Mammary epithelial cell (primary cell): ENCODE data around the gene DRG2.

ENCODE experiments used
- EZH2 ChIP-seq: IDR thresholded peaks from 2 replicates; pipeline ENCODE4 v1.6.1; 2012; ENCODE audit warnings: low read length, inconsistent platforms, borderline replicate concordance
- TF ChIP-seq, protein P1 (sequence below), 2 donors: IDR thresholded peaks in 1 of 2; conservative IDR thresholded peaks in 1 of 2; 2 replicates each; pipeline ENCODE4 v1.5.1; 2011 to 2012; ENCODE audit warnings: inconsistent platforms in 2 of 2, low read length in 2 of 2, mild to moderate bottlenecking in 2 of 2, control low read depth in 1 of 2, low read depth in 1 of 2; ENCODE audit not compliant: insufficient read depth in 1 of 2; ENCODE audit errors: extremely low read depth in 1 of 2

DNA sequence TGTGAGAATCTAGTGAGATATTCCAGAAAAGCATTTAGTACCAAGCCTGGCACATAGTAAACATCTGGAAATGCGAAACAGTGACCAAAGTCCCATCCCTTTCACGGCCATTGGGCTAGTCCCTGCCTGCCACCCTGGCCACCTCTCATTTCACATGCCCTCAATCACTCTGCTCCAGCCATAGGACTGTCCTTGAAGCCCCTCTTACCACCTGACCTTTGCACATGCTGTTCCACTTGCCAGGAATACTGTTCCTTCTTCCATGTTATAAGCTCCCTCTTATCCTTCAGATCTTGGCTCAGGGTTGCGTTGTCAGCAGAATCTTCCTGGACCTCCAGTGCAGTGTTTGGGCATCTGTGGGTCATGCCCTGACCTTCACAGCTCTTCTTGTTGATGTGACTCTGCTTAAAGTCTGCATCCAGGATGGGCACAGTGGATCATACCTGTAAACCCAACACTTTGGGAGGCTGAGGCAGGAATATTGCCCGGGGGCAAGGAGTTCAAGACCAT, 22.9 kb downstream of the DRG2 start:
- TF ChIP-seq, protein P1, sequence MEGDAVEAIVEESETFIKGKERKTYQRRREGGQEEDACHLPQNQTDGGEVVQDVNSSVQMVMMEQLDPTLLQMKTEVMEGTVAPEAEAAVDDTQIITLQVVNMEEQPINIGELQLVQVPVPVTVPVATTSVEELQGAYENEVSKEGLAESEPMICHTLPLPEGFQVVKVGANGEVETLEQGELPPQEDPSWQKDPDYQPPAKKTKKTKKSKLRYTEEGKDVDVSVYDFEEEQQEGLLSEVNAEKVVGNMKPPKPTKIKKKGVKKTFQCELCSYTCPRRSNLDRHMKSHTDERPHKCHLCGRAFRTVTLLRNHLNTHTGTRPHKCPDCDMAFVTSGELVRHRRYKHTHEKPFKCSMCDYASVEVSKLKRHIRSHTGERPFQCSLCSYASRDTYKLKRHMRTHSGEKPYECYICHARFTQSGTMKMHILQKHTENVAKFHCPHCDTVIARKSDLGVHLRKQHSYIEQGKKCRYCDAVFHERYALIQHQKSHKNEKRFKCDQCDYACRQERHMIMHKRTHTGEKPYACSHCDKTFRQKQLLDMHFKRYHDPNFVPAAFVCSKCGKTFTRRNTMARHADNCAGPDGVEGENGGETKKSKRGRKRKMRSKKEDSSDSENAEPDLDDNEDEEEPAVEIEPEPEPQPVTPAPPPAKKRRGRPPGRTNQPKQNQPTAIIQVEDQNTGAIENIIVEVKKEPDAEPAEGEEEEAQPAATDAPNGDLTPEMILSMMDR (conservative IDR thresholded peaks at IDR 0.05 in 1 of 2, IDR thresholded peaks at IDR 0.05 in 1 of 2; ENCODE audit: extremely low read depth in 1 of 2, insufficient read depth in 1 of 2, low read depth in 1 of 2, low read length in 2 of 2): no peak
- TF ChIP-seq EZH2: no peak
